H9 (cell line): Measurements from ENCODE around the gene SOX11. TPM values are rescaled to one million over a fixed set of nuclear protein-coding genes. Genes with fewer than 3 reads are reported as not detected.

Experiments
- DNase-seq: peaks from one replicate; pipeline ENCODE4 v3.0.0-alpha.2; 2017
- H2AFZ ChIP-seq: one replicate; pipeline ENCODE4 v1.6.1; 2013; ENCODE audit warnings: mild to moderate bottlenecking, low read length, control low read depth, moderate library complexity
- H2AK5ac ChIP-seq: 2 replicates; pipeline ENCODE4 v1.6.1; 2013; ENCODE audit warnings: low read length, control low read depth, mixed read lengths; ENCODE audit not compliant: insufficient read length
- H2BK120ac ChIP-seq: one replicate; pipeline ENCODE4 v1.6.1; 2013; ENCODE audit warnings: low read depth, mild to moderate bottlenecking, low read length, control low read depth, inconsistent platforms; ENCODE audit not compliant: poor library complexity, severe bottlenecking
- H2BK12ac ChIP-seq: 2 replicates; pipeline ENCODE4 v1.6.1; 2013; ENCODE audit warnings: low read length, control low read depth, mixed read lengths, low read depth; ENCODE audit not compliant: insufficient read length
- H2BK15ac ChIP-seq: 2 replicates; pipeline ENCODE4 v1.6.1; 2013; ENCODE audit warnings: low read depth, low read length, control low read depth
- H2BK20ac ChIP-seq: one replicate; pipeline ENCODE4 v1.6.1; 2013; ENCODE audit warnings: low read depth, mild to moderate bottlenecking, low read length, control low read depth, inconsistent platforms; ENCODE audit not compliant: poor library complexity, severe bottlenecking
- H2BK5ac ChIP-seq: 2 replicates; pipeline ENCODE4 v1.6.1; 2013; ENCODE audit warnings: low read length, control low read depth, mixed read lengths; ENCODE audit not compliant: insufficient read length
- H3K14ac ChIP-seq: 2 replicates; pipeline ENCODE4 v1.6.1; 2013; ENCODE audit warnings: low read length, control low read depth; ENCODE audit not compliant: insufficient read depth
- H3K18ac ChIP-seq: 2 replicates; pipeline ENCODE4 v1.6.1; 2013; ENCODE audit warnings: low read depth, mild to moderate bottlenecking, mixed read lengths, low read length, control low read depth; ENCODE audit not compliant: insufficient read length
- H3K23ac ChIP-seq: 2 replicates; pipeline ENCODE4 v1.6.1; 2013; ENCODE audit warnings: low read length, control low read depth, mixed read lengths, low read depth; ENCODE audit not compliant: insufficient read length
- H3K23me2 ChIP-seq: 2 replicates; pipeline ENCODE4 v1.6.1; 2013; ENCODE audit warnings: low read depth, mild to moderate bottlenecking, mixed read lengths, low read length, control low read depth; ENCODE audit not compliant: insufficient read length, poor library complexity, severe bottlenecking
- H3K27ac ChIP-seq: 2 replicates; pipeline ENCODE4 v1.5.1; 2013; ENCODE audit warnings: low read length, control low read depth, mixed read lengths, low read depth; ENCODE audit not compliant: insufficient read length
- H3K27me3 ChIP-seq: 2 replicates; pipeline ENCODE4 v1.6.1; 2013; ENCODE audit warnings: low read length, control low read depth, inconsistent platforms; ENCODE audit not compliant: insufficient read depth
- H3K4ac ChIP-seq: 2 replicates; pipeline ENCODE4 v1.6.1; 2013; ENCODE audit warnings: low read depth, mild to moderate bottlenecking, control low read depth, inconsistent platforms, low read length, moderate library complexity
- H3K4me1 ChIP-seq: 2 replicates; pipeline ENCODE4 v1.6.1; 2013; ENCODE audit warnings: low read length, control low read depth, inconsistent platforms; ENCODE audit not compliant: insufficient read depth
- H3K4me2 ChIP-seq: 2 replicates; pipeline ENCODE4 v1.6.1; 2013; ENCODE audit warnings: low read length, control low read depth, mixed read lengths; ENCODE audit not compliant: insufficient read length, insufficient read depth
- H3K56ac ChIP-seq: 2 replicates; pipeline ENCODE4 v1.6.1; 2013; ENCODE audit warnings: low read depth, mild to moderate bottlenecking, mixed read lengths, low read length, control low read depth; ENCODE audit not compliant: insufficient read length
- H3K79me1 ChIP-seq: 2 replicates; pipeline ENCODE4 v1.6.1; 2013; ENCODE audit warnings: low read depth, mild to moderate bottlenecking, moderate library complexity, low read length, control low read depth, inconsistent platforms; ENCODE audit not compliant: insufficient read depth, poor library complexity, severe bottlenecking
- H3K79me2 ChIP-seq: 2 replicates; pipeline ENCODE4 v1.6.1; 2013; ENCODE audit warnings: low read length, control low read depth, inconsistent platforms; ENCODE audit not compliant: insufficient read depth
- H3K9ac ChIP-seq: 2 replicates; pipeline ENCODE4 v1.6.1; 2013; ENCODE audit warnings: low read length, control low read depth, mixed read lengths; ENCODE audit not compliant: insufficient read length; ENCODE audit errors: extremely low read depth
- H3K9me3 ChIP-seq: one replicate; pipeline ENCODE4 v1.6.1; 2013; ENCODE audit warnings: low read depth, low read length, inconsistent platforms; ENCODE audit not compliant: control insufficient read depth
- H3T11ph ChIP-seq: one replicate; pipeline ENCODE4 v1.6.1; 2013; ENCODE audit warnings: mild to moderate bottlenecking, low read length, control low read depth, inconsistent platforms
- H4K20me1 ChIP-seq: one replicate; pipeline ENCODE4 v1.6.1; 2013; ENCODE audit not compliant: control insufficient read depth, insufficient read length, insufficient read depth
- H4K5ac ChIP-seq: 2 replicates; pipeline ENCODE4 v1.6.1; 2013; ENCODE audit warnings: low read depth, mild to moderate bottlenecking, mixed read lengths, low read length, control low read depth; ENCODE audit not compliant: insufficient read length
- H4K8ac ChIP-seq: replicated peaks from 2 replicates; pipeline ENCODE4 v1.6.1; 2013; ENCODE audit warnings: low read length, control low read depth, mixed read lengths, low read depth; ENCODE audit not compliant: insufficient read length
- H4K91ac ChIP-seq: 2 replicates; pipeline ENCODE4 v1.6.1; 2013; ENCODE audit warnings: low read depth, mild to moderate bottlenecking, moderate library complexity, mixed read lengths, low read length, control low read depth; ENCODE audit not compliant: insufficient read length
- H3K27ac Mint-ChIP-seq, 3 experiments: 2 replicates in 2 of 3; 3 replicates in 1 of 3; pipeline ENCODE4 v1.8.0; 2020 to 2021; ENCODE audit warnings: mixed read lengths in 3 of 3, mild to moderate bottlenecking in 1 of 3, moderate library complexity in 1 of 3
- H3K27me3 Mint-ChIP-seq: 2 replicates; pipeline ENCODE4 v1.8.0; 2021; ENCODE audit warnings: low read depth, mild to moderate bottlenecking, moderate library complexity, mixed read lengths
- H3K36me3 Mint-ChIP-seq, 3 experiments: 2 replicates in 2 of 3; 3 replicates in 1 of 3; pipeline ENCODE4 v1.8.0; 2020 to 2021; ENCODE audit warnings: low read depth in 3 of 3, mixed read lengths in 3 of 3; ENCODE audit not compliant: insufficient read depth in 1 of 3
- H3K4me1 Mint-ChIP-seq, 2 experiments: 2 replicates each; pipeline ENCODE4 v1.8.0; 2020; ENCODE audit warnings: mixed read lengths in 2 of 2
- H3K4me3 Mint-ChIP-seq, 2 experiments: 2 replicates in 1 of 2; 3 replicates in 1 of 2; pipeline ENCODE4 v1.8.0; 2020 to 2021; ENCODE audit warnings: mild to moderate bottlenecking in 2 of 2, mixed read lengths in 2 of 2, moderate library complexity in 1 of 2
- H3K9me3 Mint-ChIP-seq, 2 experiments: 2 replicates in 1 of 2; 3 replicates in 1 of 2; pipeline ENCODE4 v1.8.0; 2020; ENCODE audit warnings: mild to moderate bottlenecking in 2 of 2, mixed read lengths in 2 of 2, moderate library complexity in 1 of 2
- WGBS: extraction: QIAGEN DNeasy Blood & Tissue Kit; methylation state at CpG from one replicate; pipeline ENCODE4 v1.1.7; 2013; ENCODE audit warnings: missing lambda C conversion rate, low lambda C conversion rate, mixed read lengths; ENCODE audit not compliant: insufficient read length; ENCODE audit errors: extremely low coverage; 5-methylcytosine and 5-hydroxymethylcytosine counted together
- total RNA-seq: library from RNA; stranded (reverse); gene quantifications from 2 replicates; pipeline ENCODE4 v1.2.1, GENCODE V29; 2021
- TF ChIP-seq, protein P1 (sequence below): fragments of 200-600 bp; sonication (generic); conservative IDR thresholded peaks from 3 replicates; pipeline ENCODE4 v1.8.0; 2021; ENCODE audit warnings: antibody characterized with exemption, mild to moderate bottlenecking

Gene SOX11
- total RNA-seq, 1 experiment from 2014 or later, result 43.8 TPM

DNA sequence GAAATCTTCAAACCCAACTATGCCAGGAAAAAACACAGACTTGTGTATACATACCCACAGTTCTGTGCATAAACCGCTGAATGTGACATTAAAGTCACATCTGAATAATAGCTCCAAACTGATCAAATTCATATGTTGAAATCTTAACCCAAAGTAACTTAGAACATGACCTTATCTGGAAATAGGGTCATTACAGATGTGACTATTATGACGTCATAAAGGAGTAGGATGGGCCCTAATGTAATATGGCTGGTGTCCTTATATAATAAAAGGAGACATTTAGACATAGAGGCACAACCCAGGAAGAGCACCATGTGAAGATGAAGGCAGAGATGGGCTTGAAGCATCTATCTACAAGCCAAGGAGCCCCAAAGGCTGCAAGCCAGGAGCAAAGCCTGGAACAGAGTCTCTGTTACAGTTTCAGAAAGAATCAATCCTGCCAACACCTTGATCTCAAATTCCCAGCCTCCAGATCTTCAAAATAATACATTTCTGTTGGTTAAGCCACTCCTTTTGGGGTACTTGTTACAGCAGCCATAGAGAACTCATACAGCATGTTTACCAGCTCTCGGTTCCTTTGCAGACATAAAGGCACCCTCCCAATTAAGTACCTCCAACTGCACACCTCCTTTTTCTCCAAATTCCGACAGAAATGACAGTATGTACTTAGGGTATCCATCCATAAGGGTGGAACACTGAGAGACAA lies 27.6 kb downstream of the SOX11 start:
- no peaks in the 10 kb centered on the region for H3K27me3 Mint-ChIP-seq
- no peak for DNase-seq
- Histone ChIP-seq H4K8ac (no peak overlapping the region), H4K5ac (no peak overlapping the region), H3K18ac (no peak overlapping the region), H3K56ac (no peak overlapping the region), H2BK15ac (no peak overlapping the region), H4K20me1 (no peaks in the 10 kb centered on the region), H3K4me2 (no peak overlapping the region), H3K23ac (no peak overlapping the region), H3K79me2 (no peaks in the 10 kb centered on the region), H3K27me3 (no peaks in the 10 kb centered on the region), H3K23me2 (no peaks in the 10 kb centered on the region), H3K9ac (no peak overlapping the region), H3K79me1 (no peaks in the 10 kb centered on the region), H2AK5ac (no peak overlapping the region), H2BK20ac (no peak overlapping the region), H3T11ph (no peak overlapping the region), H3K14ac (no peak overlapping the region), H4K91ac (no peak overlapping the region), H3K4me1 (no peaks in the 10 kb centered on the region), H3K27ac (no peak overlapping the region), H2BK5ac (no peak overlapping the region), H2BK120ac (no peak overlapping the region), H3K9me3 (no peaks in the 10 kb centered on the region), H2AFZ (no peak overlapping the region), H3K4ac (no peak overlapping the region), H2BK12ac (no peak overlapping the region)
- peaks cover 7 to 11% of the 10 kb centered on the region in 2 experiments for H3K4me1 Mint-ChIP-seq
- H3K4me3 Mint-ChIP-seq, result no peak overlapping the region
- WGBS, result no CpG with 5 or more reads among the region's 4 CpGs
- H3K27ac Mint-ChIP-seq, result no peak overlapping the region
- peaks cover 16 to 17% of the 10 kb centered on the region in 2 experiments for H3K9me3 Mint-ChIP-seq
- H3K36me3 Mint-ChIP-seq, result peaks cover 3 to 20% (median 5%) of the 10 kb centered on the region in 3 experiments; a peak in 6 of 7 replicates
- TF ChIP-seq, protein P1, sequence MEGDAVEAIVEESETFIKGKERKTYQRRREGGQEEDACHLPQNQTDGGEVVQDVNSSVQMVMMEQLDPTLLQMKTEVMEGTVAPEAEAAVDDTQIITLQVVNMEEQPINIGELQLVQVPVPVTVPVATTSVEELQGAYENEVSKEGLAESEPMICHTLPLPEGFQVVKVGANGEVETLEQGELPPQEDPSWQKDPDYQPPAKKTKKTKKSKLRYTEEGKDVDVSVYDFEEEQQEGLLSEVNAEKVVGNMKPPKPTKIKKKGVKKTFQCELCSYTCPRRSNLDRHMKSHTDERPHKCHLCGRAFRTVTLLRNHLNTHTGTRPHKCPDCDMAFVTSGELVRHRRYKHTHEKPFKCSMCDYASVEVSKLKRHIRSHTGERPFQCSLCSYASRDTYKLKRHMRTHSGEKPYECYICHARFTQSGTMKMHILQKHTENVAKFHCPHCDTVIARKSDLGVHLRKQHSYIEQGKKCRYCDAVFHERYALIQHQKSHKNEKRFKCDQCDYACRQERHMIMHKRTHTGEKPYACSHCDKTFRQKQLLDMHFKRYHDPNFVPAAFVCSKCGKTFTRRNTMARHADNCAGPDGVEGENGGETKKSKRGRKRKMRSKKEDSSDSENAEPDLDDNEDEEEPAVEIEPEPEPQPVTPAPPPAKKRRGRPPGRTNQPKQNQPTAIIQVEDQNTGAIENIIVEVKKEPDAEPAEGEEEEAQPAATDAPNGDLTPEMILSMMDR, result no peak
